Measurements from ENCODE around the gene ZC3HAV1. TPM values are rescaled to one million over a fixed set of nuclear protein-coding genes. Genes with fewer than 3 reads are reported as not detected.

Gene ZC3HAV1
- total RNA-seq, 2 experiments from 2014 or later: 121 to 122 TPM

- ATAC-seq (no peak), DNase-seq (no peak)
- H3K36me3 Mint-ChIP-seq (ENCODE audit: low read depth): peaks cover 84% of the 10 kb centered on the region
- H3K4me3 Mint-ChIP-seq: no peak overlapping the region
- H3K27me3 Mint-ChIP-seq (ENCODE audit: low read depth): no peaks in the 10 kb centered on the region
- H3K9me3 Mint-ChIP-seq (ENCODE audit: insufficient read depth): no peaks in the 10 kb centered on the region
- no peak overlapping the region for H3K27ac Mint-ChIP-seq
- ChIA-PET POLR2A (interaction anchor here (0.8 kb wide), 1 partner anchor 9 kb away, joined by 3 read pairs; no protein-coding TSS in a partner anchor), CTCF (interaction anchor here (2.5 to 2.9 kb wide), 2 partner anchors 21 to 168 kb away, joined by 12 to 19 read pairs; no protein-coding TSS in a partner anchor)
- peaks cover 35% of the 10 kb centered on the region for H3K4me1 Mint-ChIP-seq (ENCODE audit: low read depth)
Measured at GRCh38 chr7:139054101-139054500, 55.4 kb downstream of the ZC3HAV1 start.

GRCh38 chr7:139051655-139052054 lies 57.9 kb downstream of the ZC3HAV1 start:
- DNase-seq (no peak), ATAC-seq (no peak)
- H3K27me3 Mint-ChIP-seq (ENCODE audit: low read depth): no peaks in the 10 kb centered on the region
- H3K36me3 Mint-ChIP-seq (ENCODE audit: low read depth): peaks cover 90% of the 10 kb centered on the region
- peaks cover 47% of the 10 kb centered on the region for H3K4me1 Mint-ChIP-seq (ENCODE audit: low read depth)
- H3K9me3 Mint-ChIP-seq (ENCODE audit: insufficient read depth): no peaks in the 10 kb centered on the region
- POLR2A ChIA-PET: interaction anchor here (0.6 to 1.8 kb wide), 4 partner anchors 10 to 23 kb away, joined by 3 to 7 read pairs (median 4); no protein-coding TSS in a partner anchor
- CTCF ChIA-PET: interaction anchor here (0.8 to 2.9 kb wide), 3 partner anchors 23 to 165 kb away, joined by 4 to 12 read pairs (median 7); no protein-coding TSS in a partner anchor
- no peak overlapping the region for H3K4me3 Mint-ChIP-seq
- no peak overlapping the region for H3K27ac Mint-ChIP-seq

DNA sequence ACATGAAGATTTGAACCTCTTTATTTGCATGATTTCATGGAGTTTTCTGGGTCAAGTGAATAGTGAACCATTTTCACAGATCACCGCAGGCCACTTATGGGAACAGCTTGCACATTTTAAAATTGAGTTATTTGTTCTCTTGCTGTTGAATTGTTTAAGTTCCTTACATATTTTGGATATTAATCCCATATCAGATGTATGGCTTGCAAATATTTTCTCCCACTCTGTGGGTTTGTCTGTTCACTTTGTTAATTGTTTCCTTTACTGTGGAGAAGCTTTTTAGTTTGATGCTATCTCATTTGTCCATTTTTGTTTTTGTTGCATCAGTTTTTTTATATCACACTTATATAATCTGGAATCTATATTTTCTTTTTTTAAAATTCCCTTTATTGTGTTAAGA lies 59.6 kb downstream of the ZC3HAV1 start:
- DNase-seq (no peak), ATAC-seq (no peak)
- H3K9me3 Mint-ChIP-seq (ENCODE audit: insufficient read depth): no peaks in the 10 kb centered on the region
- H3K4me1 Mint-ChIP-seq (ENCODE audit: low read depth): peaks cover 57% of the 10 kb centered on the region
- H3K4me3 Mint-ChIP-seq: no peak overlapping the region
- peaks cover 91% of the 10 kb centered on the region for H3K36me3 Mint-ChIP-seq (ENCODE audit: low read depth)
- H3K27me3 Mint-ChIP-seq (ENCODE audit: low read depth): no peaks in the 10 kb centered on the region
- ChIA-PET POLR2A (interaction anchor here (1.0 to 1.8 kb wide), 3 partner anchors 19 to 25 kb away, joined by 4 to 7 read pairs (median 4); no protein-coding TSS in a partner anchor), CTCF (interaction anchor here (0.6 to 2.5 kb wide), 5 partner anchors 9 to 163 kb away, joined by 3 to 9 read pairs (median 4); no protein-coding TSS in a partner anchor)
- peak overlapping the region; percentile 35 for H3K27ac Mint-ChIP-seq

GRCh38 chr7:139049111-139049510 lies 60.4 kb downstream of the ZC3HAV1 start:
- Mint-ChIP-seq H3K4me3 (no peak overlapping the region), H3K4me1 (ENCODE audit: low read depth) (peaks cover 66% of the 10 kb centered on the region)
- POLR2A ChIA-PET: interaction anchor here (1.0 to 1.2 kb wide), 2 partner anchors 24 to 26 kb away, joined by 4 read pairs; no protein-coding TSS in a partner anchor

GRCh38 chr7:139047970-139048369 lies 61.5 kb downstream of the ZC3HAV1 start:
- Mint-ChIP-seq H3K9me3 (ENCODE audit: insufficient read depth) (no peaks in the 10 kb centered on the region), H3K4me1 (ENCODE audit: low read depth) (peaks cover 74% of the 10 kb centered on the region), H3K27me3 (ENCODE audit: low read depth) (no peaks in the 10 kb centered on the region), H3K27ac (peak overlapping the region; percentile 37), H3K4me3 (no peak overlapping the region), H3K36me3 (ENCODE audit: low read depth) (peaks cover 91% of the 10 kb centered on the region)
- ChIA-PET POLR2A (no interaction called here), CTCF (interaction anchor here (1.9 to 2.5 kb wide), 2 partner anchors 27 to 162 kb away, joined by 9 to 11 read pairs; no protein-coding TSS in a partner anchor)
- ATAC-seq (peak; percentile 11), DNase-seq (no peak)

More at GRCh38 chr7:139049111-139049510, 60.4 kb downstream of the ZC3HAV1 start:
- Mint-ChIP-seq H3K9me3 (ENCODE audit: insufficient read depth) (no peaks in the 10 kb centered on the region), H3K27ac (peak overlapping the region; percentile 22), H3K27me3 (ENCODE audit: low read depth) (no peaks in the 10 kb centered on the region), H3K36me3 (ENCODE audit: low read depth) (peaks cover 91% of the 10 kb centered on the region)
- no peak for ATAC-seq
- CTCF ChIA-PET: interaction anchor here (1.1 to 2.5 kb wide), 2 partner anchors 26 to 163 kb away, joined by 7 to 9 read pairs; no protein-coding TSS in a partner anchor
- no peak for DNase-seq

GRCh38 chr7:139046143-139046542 lies 63.4 kb downstream of the ZC3HAV1 start:
- DNase-seq (no peak), ATAC-seq (no peak)
- ChIA-PET CTCF (interaction anchor here (0.8 to 2.6 kb wide), 8 partner anchors 10 to 160 kb away, joined by 3 to 10 read pairs (median 4); no protein-coding TSS in a partner anchor), POLR2A (no interaction called here)
- H3K4me1 Mint-ChIP-seq (ENCODE audit: low read depth): peaks cover 79% of the 10 kb centered on the region
- no peaks in the 10 kb centered on the region for H3K9me3 Mint-ChIP-seq (ENCODE audit: insufficient read depth)
- H3K4me3 Mint-ChIP-seq: no peak overlapping the region
- H3K27me3 Mint-ChIP-seq (ENCODE audit: low read depth): no peaks in the 10 kb centered on the region
- H3K36me3 Mint-ChIP-seq (ENCODE audit: low read depth): peaks cover 90% of the 10 kb centered on the region
- H3K27ac Mint-ChIP-seq: peak overlapping the region; percentile 77

GRCh38 chr7:139044813-139045794 lies 64.4 kb downstream of the ZC3HAV1 start:
- DNase-seq: peak; percentile 63
- H3K9me3 Mint-ChIP-seq (ENCODE audit: insufficient read depth): no peaks in the 10 kb centered on the region
- ChIA-PET CTCF (interaction anchor here (0.6 to 2.6 kb wide), 10 partner anchors 11 to 159 kb away, joined by 3 to 10 read pairs (median 4); no protein-coding TSS in a partner anchor), POLR2A (interaction anchor here (0.6 to 1.0 kb wide), 3 partner anchors 9 to 64 kb away, joined by 3 read pairs; partner anchors contain the start of gene KIAA1549)
- peak overlapping the region; percentile 57 for H3K4me3 Mint-ChIP-seq
- H3K27ac Mint-ChIP-seq: peak overlapping the region; percentile 79
- H3K27me3 Mint-ChIP-seq (ENCODE audit: low read depth): no peaks in the 10 kb centered on the region
- peaks cover 81% of the 10 kb centered on the region for H3K36me3 Mint-ChIP-seq (ENCODE audit: low read depth)
- H3K4me1 Mint-ChIP-seq (ENCODE audit: low read depth): peaks cover 79% of the 10 kb centered on the region
- peak; percentile 45 for ATAC-seq

- H3K4me1 Mint-ChIP-seq (ENCODE audit: low read depth): peaks cover 69% of the 10 kb centered on the region
- peaks cover 71% of the 10 kb centered on the region for H3K36me3 Mint-ChIP-seq (ENCODE audit: low read depth)
- peak overlapping the region; percentile 76 for H3K27ac Mint-ChIP-seq
- DNase-seq (peak; percentile 75), ATAC-seq (peak; percentile 53)
- peak overlapping the region; percentile 57 for H3K4me3 Mint-ChIP-seq
- CTCF ChIA-PET: interaction anchor here (0.6 to 2.6 kb wide), 8 partner anchors 10 to 158 kb away, joined by 3 to 10 read pairs (median 4); no protein-coding TSS in a partner anchor
- POLR2A ChIA-PET: interaction anchor here (0.8 to 1.1 kb wide), 3 partner anchors 9 to 27 kb away, joined by 3 to 4 read pairs (median 3); no protein-coding TSS in a partner anchor
- no peaks in the 10 kb centered on the region for H3K27me3 Mint-ChIP-seq (ENCODE audit: low read depth)
- no peaks in the 10 kb centered on the region for H3K9me3 Mint-ChIP-seq (ENCODE audit: insufficient read depth)
Measured at GRCh38 chr7:139043823-139044812, 65.4 kb downstream of the ZC3HAV1 start.

GRCh38 chr7:139041378-139042085 lies 68.0 kb downstream of the ZC3HAV1 start:
- ATAC-seq (no peak), DNase-seq (peak; percentile 37)
- Mint-ChIP-seq H3K27ac (peak overlapping the region; percentile 48), H3K4me1 (ENCODE audit: low read depth) (peaks cover 57% of the 10 kb centered on the region), H3K4me3 (no peak overlapping the region), H3K27me3 (ENCODE audit: low read depth) (peaks cover 5% of the 10 kb centered on the region), H3K36me3 (ENCODE audit: low read depth) (peaks cover 47% of the 10 kb centered on the region), H3K9me3 (ENCODE audit: insufficient read depth) (no peaks in the 10 kb centered on the region)
- CTCF ChIA-PET: no interaction called here
- POLR2A ChIA-PET: interaction anchor here (0.7 to 1.1 kb wide), 3 partner anchors 10 to 28 kb away, joined by 3 read pairs; no protein-coding TSS in a partner anchor

DNA sequence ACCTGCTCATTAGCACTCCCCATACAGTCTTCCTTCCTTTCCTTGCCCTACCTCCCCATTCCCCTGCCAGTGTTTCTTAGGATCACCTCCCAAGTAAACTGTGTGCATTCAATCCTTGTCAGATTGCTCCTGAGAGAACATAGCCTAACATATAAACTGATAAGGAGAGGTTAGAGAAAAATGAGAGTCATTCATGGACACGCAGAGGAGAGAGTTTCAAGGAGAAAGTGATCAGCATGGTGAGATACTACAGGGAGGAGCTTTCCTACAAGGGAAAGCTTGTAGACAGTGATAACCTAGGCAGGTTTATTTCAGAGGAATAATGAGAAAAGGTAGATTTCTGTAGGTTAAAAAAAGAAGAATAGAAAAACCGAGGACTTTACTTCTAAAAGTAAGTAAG lies 70.8 kb downstream of the ZC3HAV1 start:
- DNase-seq: no peak
- Mint-ChIP-seq H3K4me1 (ENCODE audit: low read depth) (peaks cover 49% of the 10 kb centered on the region), H3K9me3 (ENCODE audit: insufficient read depth) (no peaks in the 10 kb centered on the region), H3K36me3 (ENCODE audit: low read depth) (peaks cover 29% of the 10 kb centered on the region), H3K27ac (no peak overlapping the region), H3K4me3 (no peak overlapping the region), H3K27me3 (ENCODE audit: low read depth) (peaks cover 5% of the 10 kb centered on the region)
- ChIA-PET CTCF (no interaction called here), POLR2A (no interaction called here)
- ATAC-seq: no peak
